Retina (tissue), 1 donor: Measurements from ENCODE around the gene PHKG2.

ENCODE experiments used
- DNase-seq: peaks from one replicate; pipeline ENCODE4 v3.0.0-alpha.2; 2016

The PHKG2 gene

DNA sequence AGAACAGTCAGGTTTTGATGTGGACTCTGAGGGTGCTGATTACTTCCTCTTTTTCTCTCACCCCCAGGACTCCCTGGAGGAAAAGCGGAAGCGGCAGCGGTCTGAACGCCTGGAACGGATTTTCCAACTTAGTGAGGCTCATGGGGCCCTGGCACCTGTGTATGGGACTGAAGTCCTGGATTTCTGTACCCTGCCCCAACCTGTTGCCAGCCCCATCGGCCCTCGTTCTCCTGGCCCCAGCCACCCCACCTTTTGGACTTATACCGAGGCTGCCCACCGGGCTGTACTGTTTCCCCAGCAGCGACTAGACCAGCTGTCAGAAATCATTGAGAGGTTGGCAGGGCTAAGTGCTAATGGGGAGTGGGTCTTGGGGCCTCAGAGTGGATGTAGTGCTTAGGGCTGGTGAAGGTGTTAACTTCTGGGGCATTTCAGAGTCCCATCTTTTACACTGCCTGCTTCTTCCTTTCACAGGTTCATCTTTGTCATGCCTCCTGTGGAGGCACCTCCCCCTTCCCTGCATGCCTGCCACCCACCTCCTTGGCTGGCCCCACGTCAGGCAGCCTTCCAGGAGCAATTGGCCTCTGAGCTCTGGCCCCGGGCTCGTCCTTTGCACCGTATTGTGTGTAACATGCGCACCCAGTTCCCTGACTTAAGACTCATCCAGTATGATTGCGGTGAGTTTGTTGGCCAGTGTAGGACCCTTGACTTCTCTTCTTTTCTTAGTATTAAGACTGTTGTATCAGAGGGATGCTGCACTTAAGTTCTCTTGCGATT lies 19.1 kb upstream of the PHKG2 start:
- DNase-seq = no peak

GRCh38 chr16:30731411-30731810 lies 16.8 kb upstream of the PHKG2 start:
- no peak for DNase-seq

GRCh38 chr16:30736995-30737793 lies 11.0 kb upstream of the PHKG2 start:
- no peak for DNase-seq

- DNase-seq = no peak
Observed at GRCh38 chr16:30737794-30738648, 10.2 kb upstream of the PHKG2 start.

DNA sequence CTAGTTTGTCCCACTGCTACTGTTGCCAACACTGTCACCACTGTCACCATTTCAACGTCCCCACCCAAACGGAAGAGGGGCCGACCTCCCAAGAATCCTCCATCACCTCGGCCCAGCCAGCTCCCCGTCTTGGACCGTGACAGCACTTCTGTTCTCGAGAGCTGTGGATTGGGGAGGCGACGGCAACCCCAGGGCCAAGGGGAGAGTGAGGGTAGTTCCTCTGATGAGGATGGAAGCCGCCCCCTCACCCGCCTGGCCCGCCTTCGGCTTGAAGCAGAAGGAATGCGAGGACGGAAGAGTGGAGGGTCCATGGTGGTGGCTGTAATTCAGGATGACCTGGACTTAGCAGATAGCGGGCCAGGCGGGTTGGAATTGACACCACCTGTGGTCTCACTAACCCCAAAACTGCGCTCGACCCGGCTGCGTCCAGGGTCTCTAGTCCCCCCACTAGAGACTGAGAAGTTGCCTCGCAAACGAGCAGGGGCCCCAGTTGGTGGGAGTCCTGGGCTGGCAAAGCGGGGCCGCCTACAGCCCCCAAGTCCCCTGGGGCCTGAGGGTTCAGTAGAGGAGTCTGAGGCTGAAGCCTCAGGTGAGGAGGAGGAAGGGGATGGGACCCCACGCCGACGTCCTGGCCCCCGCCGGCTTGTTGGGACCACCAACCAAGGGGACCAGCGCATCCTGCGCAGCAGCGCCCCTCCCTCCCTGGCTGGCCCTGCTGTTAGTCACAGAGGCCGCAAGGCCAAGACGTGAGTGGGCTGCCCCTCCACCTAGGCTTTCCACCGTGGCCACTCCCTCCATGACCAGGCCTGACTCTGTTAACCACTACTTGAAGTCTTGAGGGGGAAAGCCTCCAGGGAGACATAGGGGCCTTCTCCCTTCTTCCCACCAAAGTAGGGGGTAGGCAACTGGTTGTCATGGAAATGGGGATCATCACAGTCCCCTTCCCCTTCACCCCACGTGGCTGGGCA lies 9.0 kb upstream of the PHKG2 start:
- no peak for DNase-seq

- no peak for DNase-seq
Observed at GRCh38 chr16:30740364-30741251, 7.6 kb upstream of the PHKG2 start.

DNA sequence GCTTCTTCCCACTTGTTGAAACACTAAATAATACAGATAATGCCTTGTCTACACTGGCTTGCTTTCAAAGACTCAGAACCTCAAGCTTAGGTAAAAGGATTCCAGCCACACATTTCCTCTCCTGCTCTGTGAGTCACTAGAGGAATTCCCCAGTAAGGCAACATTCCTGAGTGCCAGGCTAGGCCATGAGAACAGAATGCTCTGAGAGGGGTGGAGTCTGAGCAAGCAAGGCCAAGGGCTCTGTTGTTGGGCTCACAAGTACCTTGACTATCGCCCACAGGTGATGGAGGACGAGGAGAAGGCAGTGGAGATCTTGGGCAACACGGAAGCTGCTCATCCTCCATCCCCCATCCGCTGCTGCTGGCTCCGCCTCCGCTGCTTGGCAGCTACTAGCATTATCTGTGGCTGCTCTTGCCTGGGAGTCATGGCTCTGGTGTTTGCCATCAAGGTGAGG lies 6.7 kb upstream of the PHKG2 start:
- DNase-seq = no peak

GRCh38 chr16:30743716-30744115 lies 4.5 kb upstream of the PHKG2 start:
- no peak for DNase-seq

DNA sequence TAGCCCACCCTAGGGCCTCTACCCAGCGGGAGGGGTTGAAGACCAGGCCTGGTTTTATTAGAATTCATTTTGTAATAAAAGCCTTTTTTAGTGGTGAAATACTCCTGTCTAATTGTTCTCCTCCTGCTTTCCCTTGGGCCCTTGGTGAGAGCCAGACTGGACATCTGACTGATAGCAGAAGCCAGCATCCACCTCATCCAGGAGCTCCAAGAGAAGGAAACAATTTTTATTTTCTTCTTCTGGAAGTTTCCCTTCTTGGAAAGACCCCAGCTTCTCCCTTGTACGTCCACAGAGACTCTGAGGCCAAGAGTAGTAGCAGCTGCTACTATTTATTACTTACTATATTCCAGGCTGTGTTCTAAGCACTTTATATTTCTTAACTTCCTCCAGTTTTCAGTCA lies 4.0 kb upstream of the PHKG2 start:
- DNase-seq = no peak

DNA sequence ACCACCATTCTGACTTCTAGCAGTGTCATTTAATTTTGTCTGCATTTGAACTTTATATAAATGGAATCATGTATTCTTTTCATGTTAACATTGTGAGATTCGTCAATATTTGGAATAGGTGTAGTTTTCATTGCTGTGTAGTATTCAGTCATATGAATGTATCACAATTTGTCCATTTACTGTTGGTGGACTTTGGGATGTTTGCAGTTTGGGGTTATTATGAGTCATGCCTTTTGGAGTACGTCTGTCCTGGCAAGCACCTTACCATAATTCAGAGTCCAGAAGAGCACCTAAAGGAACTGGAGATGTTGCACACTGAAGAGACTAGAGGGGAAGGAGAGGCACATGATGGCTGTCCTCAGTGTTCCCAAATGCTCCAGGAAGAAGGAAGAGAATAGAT lies 3.1 kb upstream of the PHKG2 start:
- no peak for DNase-seq

GRCh38 chr16:30746638-30747175 lies 1.5 kb upstream of the PHKG2 start:
- DNase-seq = no peak

- no peak for DNase-seq
Observed at GRCh38 chr16:30747331-30747730, 894 bp upstream of the PHKG2 start.

- DNase-seq = no peak
Observed at GRCh38 chr16:30748634-30749445, 615 bp downstream of the PHKG2 start.

DNA sequence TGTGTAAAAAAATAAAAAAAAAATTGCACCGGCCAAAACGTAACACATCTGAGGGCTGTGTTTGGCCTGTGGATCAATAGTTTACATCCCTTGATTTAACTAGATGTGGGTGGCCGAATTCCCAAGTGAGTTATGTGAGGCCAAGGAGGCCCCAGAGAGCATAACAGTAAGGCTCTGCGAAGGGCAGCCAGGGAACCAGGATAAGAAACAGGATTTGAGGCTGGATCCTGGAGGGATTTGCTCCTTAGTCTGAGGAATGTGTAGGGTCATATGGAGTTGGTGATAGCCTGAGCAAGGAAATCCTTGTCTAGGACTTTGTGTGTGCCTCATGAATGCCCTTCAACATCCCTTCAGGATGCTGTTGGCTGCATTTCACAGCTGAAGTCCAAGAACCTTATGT lies 2.0 kb downstream of the PHKG2 start:
- no peak for DNase-seq

DNA sequence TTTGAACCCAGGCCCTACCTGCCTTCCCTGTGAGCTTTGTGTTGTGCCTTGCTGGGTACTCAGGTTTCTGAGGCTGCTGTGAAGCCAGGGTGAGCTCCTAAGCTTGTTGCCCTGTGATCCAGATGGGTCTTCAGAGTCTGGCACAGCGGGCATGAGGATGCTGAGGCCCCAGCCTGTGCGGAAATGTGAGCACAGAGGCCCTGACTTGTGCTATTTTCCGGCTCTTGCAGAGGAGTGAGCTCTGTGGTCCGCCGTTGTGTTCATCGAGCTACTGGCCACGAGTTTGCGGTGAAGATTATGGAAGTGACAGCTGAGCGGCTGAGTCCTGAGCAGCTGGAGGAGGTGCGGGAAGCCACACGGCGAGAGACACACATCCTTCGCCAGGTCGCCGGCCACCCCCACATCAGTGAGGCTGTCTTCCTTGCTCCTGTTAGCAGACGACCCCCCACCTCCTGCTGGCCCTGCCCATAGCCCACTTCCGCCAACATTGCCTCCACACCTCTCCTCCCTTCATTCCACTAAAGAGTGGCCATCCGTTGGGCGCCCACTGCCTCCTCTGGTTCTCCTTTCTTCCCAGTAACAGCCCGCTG lies 2.7 kb downstream of the PHKG2 start:
- no peak for DNase-seq

- DNase-seq = no peak
Observed at GRCh38 chr16:30753596-30753995, 5.4 kb downstream of the PHKG2 start.

GRCh38 chr16:30755955-30756780 lies 7.9 kb downstream of the PHKG2 start:
- no peak for DNase-seq

GRCh38 chr16:30756781-30757100 lies 8.5 kb downstream of the PHKG2 start:
- no peak for DNase-seq

DNA sequence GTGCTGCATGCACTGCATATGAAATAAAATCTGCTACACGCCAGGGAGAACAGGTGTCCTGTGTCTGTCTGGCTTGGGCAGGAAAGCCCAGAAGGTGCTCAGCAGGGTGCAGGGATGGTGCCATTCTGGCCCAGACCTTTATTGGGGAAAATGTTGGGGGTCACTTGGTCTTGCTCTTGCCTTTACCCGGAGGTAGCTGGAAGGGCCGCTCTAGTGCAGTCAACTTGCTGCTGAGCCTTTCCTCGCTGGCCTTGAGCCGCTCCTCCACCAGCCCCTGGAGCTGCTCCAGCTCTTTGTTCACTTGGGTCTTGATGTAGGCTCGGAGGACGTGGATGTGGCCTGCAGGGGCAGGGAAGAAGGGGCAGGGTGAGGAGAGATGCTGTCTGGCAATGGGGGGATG lies 9.1 kb downstream of the PHKG2 start:
- DNase-seq = no peak
